ENCODE results near the gene CD22.

DNA sequence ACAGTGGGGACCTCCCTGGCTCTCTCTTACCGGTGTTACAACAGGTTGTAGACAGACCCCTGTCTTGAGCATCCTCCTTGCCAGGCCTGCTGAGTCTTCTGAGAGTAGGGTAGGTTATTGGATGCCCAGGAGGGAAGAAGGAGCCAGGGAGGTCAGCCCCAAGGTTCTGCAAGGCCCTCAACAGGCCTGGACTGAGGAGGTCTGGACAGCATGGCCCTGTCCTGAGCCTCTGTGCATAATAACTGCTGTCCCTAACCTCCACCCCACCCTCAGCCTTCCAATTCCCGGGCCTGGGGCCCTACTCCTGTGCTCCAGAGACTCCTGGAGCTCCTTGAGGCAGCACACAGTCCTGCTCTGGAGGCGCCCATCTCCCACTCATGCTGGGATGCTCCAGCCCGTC, 336 bp downstream of the CD22 start:
- TF ChIP-seq, protein P1, sequence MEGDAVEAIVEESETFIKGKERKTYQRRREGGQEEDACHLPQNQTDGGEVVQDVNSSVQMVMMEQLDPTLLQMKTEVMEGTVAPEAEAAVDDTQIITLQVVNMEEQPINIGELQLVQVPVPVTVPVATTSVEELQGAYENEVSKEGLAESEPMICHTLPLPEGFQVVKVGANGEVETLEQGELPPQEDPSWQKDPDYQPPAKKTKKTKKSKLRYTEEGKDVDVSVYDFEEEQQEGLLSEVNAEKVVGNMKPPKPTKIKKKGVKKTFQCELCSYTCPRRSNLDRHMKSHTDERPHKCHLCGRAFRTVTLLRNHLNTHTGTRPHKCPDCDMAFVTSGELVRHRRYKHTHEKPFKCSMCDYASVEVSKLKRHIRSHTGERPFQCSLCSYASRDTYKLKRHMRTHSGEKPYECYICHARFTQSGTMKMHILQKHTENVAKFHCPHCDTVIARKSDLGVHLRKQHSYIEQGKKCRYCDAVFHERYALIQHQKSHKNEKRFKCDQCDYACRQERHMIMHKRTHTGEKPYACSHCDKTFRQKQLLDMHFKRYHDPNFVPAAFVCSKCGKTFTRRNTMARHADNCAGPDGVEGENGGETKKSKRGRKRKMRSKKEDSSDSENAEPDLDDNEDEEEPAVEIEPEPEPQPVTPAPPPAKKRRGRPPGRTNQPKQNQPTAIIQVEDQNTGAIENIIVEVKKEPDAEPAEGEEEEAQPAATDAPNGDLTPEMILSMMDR (IDR thresholded peaks at IDR 0.05; ENCODE audit: low read depth, low read length, poor library complexity, severe bottlenecking), result no peak
- TF ChIP-seq EZH2phosphoT487 (IDR thresholded peaks at IDR 0.05; ENCODE audit: borderline replicate concordance, low read length), result no peak

Measured in DOHH2 (cell line).